ENCODE measurements around the gene GSTA1.

DNA sequence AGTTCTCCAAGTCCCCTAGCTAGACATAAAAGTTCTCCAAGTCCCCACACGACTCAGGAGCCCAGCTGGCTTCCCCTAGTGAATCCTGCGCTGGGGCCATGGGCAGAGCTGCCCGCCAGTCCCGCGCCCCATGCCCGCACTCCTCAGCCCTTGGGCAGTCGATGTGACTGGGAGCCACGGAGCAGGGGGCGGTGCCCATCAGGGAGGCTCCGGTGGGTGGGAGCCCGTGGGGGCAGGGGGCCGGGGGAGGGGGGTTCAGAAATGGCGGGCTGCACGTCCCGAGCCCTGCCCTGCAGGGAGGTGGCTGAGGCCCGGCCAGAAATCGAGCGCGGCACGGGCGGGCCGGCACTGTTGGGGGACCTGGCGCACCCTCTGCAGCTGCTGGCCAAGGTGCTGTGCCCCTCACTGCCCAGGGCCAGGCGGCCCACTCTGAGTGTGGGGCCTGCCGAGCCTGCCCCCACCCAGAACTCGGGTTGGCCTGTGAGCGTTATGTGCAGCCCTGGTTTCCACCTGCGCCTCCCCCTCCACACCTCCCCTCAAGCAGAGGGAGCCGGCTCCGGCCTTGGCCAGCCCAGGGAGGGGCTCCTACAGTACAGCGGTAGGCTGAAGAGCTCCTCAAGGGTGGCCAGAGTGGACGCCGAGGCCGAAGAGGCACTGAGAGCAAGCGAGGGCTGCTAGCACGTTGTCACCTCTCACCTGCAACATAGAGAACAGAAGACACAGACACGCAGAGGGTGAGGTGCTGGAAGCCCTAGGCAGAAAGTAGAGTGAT lies 25.6 kb upstream of the GSTA1 start:
- TF ChIP-seq, protein P1, sequence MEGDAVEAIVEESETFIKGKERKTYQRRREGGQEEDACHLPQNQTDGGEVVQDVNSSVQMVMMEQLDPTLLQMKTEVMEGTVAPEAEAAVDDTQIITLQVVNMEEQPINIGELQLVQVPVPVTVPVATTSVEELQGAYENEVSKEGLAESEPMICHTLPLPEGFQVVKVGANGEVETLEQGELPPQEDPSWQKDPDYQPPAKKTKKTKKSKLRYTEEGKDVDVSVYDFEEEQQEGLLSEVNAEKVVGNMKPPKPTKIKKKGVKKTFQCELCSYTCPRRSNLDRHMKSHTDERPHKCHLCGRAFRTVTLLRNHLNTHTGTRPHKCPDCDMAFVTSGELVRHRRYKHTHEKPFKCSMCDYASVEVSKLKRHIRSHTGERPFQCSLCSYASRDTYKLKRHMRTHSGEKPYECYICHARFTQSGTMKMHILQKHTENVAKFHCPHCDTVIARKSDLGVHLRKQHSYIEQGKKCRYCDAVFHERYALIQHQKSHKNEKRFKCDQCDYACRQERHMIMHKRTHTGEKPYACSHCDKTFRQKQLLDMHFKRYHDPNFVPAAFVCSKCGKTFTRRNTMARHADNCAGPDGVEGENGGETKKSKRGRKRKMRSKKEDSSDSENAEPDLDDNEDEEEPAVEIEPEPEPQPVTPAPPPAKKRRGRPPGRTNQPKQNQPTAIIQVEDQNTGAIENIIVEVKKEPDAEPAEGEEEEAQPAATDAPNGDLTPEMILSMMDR (conservative IDR thresholded peaks at IDR 0.05 in 1 of 2, IDR thresholded peaks at IDR 0.05 in 1 of 2; ENCODE audit: low read depth in 1 of 2, low read length in 2 of 2): no peak
- TF ChIP-seq EZH2 (IDR thresholded peaks at IDR 0.05; ENCODE audit: low read length, missing control alignments): no peak
